ENCODE measurements around the gene WHRN. TPM values are rescaled to one million over a fixed set of nuclear protein-coding genes. Genes with fewer than 3 reads are reported as not detected.

WHRN gene
- total RNA-seq, 2 experiments from 2014 or later, result 19.9 to 20.5 TPM

GRCh38 chr9:114389612-114390368 is 115.5 kb downstream of the WHRN start:
- DNase-seq (peak in 2 of 14 experiments; percentile 30 to 48), ATAC-seq (ENCODE audit: poor library complexity) (no peak)
- H3K27me3 ChIP-seq (ENCODE audit: control insufficient read depth in 1 of 2, insufficient read depth in 2 of 2, low read length in 2 of 2), result no peaks in the 10 kb centered on the region
- ChIA-PET CTCF (interaction anchor here (1.0 to 2.1 kb wide), 2 partner anchors 16 to 17 kb away, joined by 3 to 8 read pairs; no protein-coding TSS in a partner anchor), POLR2A (interaction anchor here (1.1 to 10.0 kb wide), 6 partner anchors 5 to 203 kb away, joined by 3 to 477 read pairs (median 11); no protein-coding TSS in a partner anchor)
- intact Hi-C loops (cut with DNase I, micrococcal nuclease), result loop anchor here (5.0 to 10.0 kb wide), 6 partner anchors 37 to 1115 kb away; partner anchors contain the start of genes ATP6V1G1 (in 1 of the 2), CDC26 (in 1 of the 2) and PRPF4 (in 1 of the 2)
- H3K9me3 ChIP-seq (ENCODE audit: control insufficient read depth in 1 of 2, insufficient read depth in 1 of 2, low read length in 2 of 2), result no peaks in the 10 kb centered on the region
- H3K4me1 ChIP-seq (ENCODE audit: insufficient read depth, low read length), result peaks cover 85% of the 10 kb centered on the region
- peaks cover 58% of the 10 kb centered on the region for H3K36me3 Mint-ChIP-seq (ENCODE audit: low read depth)
- H3K4me3 Mint-ChIP-seq, result peak overlapping the region; percentile 95
- H3K9me3 Mint-ChIP-seq, result no peaks in the 10 kb centered on the region
- peak overlapping the region; percentile 71 to 97 for H3K27ac ChIP-seq (ENCODE audit: low read depth in 1 of 2, low read length in 2 of 2)
- H3K4me1 Mint-ChIP-seq (ENCODE audit: low read depth), result peaks cover 83% of the 10 kb centered on the region
- H3K27me3 Mint-ChIP-seq, result no peaks in the 10 kb centered on the region
- peak overlapping the region; percentile 98 for H3K27ac Mint-ChIP-seq
- H3K4me3 ChIP-seq (ENCODE audit: low read length), result peak overlapping the region; percentile 99
- H3K36me3 ChIP-seq (ENCODE audit: insufficient read depth, low read length), result peaks cover 16% of the 10 kb centered on the region
- no peak for TF ChIP-seq CTCF (IDR thresholded peaks at IDR 0.05)

- DNase-seq (no peak), ATAC-seq (ENCODE audit: poor library complexity) (no peak)
- peaks cover 83% of the 10 kb centered on the region for H3K4me1 Mint-ChIP-seq (ENCODE audit: low read depth)
- peak overlapping the region; percentile 95 for H3K4me3 Mint-ChIP-seq
- H3K36me3 ChIP-seq (ENCODE audit: insufficient read depth, low read length), result peaks cover 12% of the 10 kb centered on the region
- H3K4me3 ChIP-seq (ENCODE audit: low read length), result peak overlapping the region; percentile 99
- peak overlapping the region; percentile 98 for H3K27ac Mint-ChIP-seq
- H3K27me3 ChIP-seq (ENCODE audit: control insufficient read depth in 1 of 2, insufficient read depth in 2 of 2, low read length in 2 of 2), result no peaks in the 10 kb centered on the region
- H3K27ac ChIP-seq (ENCODE audit: low read depth in 1 of 2, low read length in 2 of 2), result peak overlapping the region; percentile 71 to 97
- peaks cover 85% of the 10 kb centered on the region for H3K4me1 ChIP-seq (ENCODE audit: insufficient read depth, low read length)
- no peak for TF ChIP-seq CTCF (IDR thresholded peaks at IDR 0.05)
- H3K36me3 Mint-ChIP-seq (ENCODE audit: low read depth), result peaks cover 62% of the 10 kb centered on the region
- H3K9me3 Mint-ChIP-seq, result no peaks in the 10 kb centered on the region
- intact Hi-C loops (cut with DNase I, micrococcal nuclease), result loop anchor here (1.0 to 10.0 kb wide), 6 partner anchors 8 to 536 kb away; partner anchors contain the start of gene ATP6V1G1 (in 1 of the 2)
- POLR2A ChIA-PET, result interaction anchor here (0.8 to 10.0 kb wide), 9 partner anchors 6 to 540 kb away, joined by 3 to 477 read pairs (median 9); partner anchors contain the start of gene ATP6V1G1
- no peaks in the 10 kb centered on the region for H3K27me3 Mint-ChIP-seq
- H3K9me3 ChIP-seq (ENCODE audit: control insufficient read depth in 1 of 2, insufficient read depth in 1 of 2, low read length in 2 of 2), result no peaks in the 10 kb centered on the region
- CTCF ChIA-PET, result interaction anchor here (1.1 to 6.7 kb wide), 5 partner anchors 6 to 264 kb away, joined by 3 to 56 read pairs (median 7); no protein-coding TSS in a partner anchor
Measured at GRCh38 chr9:114388764-114389375, 116.4 kb downstream of the WHRN start.

GRCh38 chr9:114388357-114388682 is 117.0 kb downstream of the WHRN start:
- TF ChIP-seq CTCF (IDR thresholded peaks at IDR 0.05), result no peak
- ChIA-PET CTCF (interaction anchor here (1.0 to 6.7 kb wide), 5 partner anchors 7 to 265 kb away, joined by 3 to 56 read pairs (median 6); no protein-coding TSS in a partner anchor), POLR2A (interaction anchor here (0.8 to 10.0 kb wide), 19 partner anchors 7 to 541 kb away, joined by 3 to 477 read pairs (median 8); partner anchors contain the start of genes ATP6V1G1, TMEM268 and WHRN)
- Mint-ChIP-seq H3K36me3 (ENCODE audit: low read depth) (peaks cover 66% of the 10 kb centered on the region), H3K27me3 (no peaks in the 10 kb centered on the region), H3K4me3 (peak overlapping the region; percentile 95), H3K4me1 (ENCODE audit: low read depth) (peaks cover 83% of the 10 kb centered on the region), H3K27ac (peak overlapping the region; percentile 98), H3K9me3 (no peaks in the 10 kb centered on the region)
- Histone ChIP-seq H3K9me3 (ENCODE audit: control insufficient read depth in 1 of 2, insufficient read depth in 1 of 2, low read length in 2 of 2) (no peaks in the 10 kb centered on the region), H3K4me1 (ENCODE audit: insufficient read depth, low read length) (peaks cover 85% of the 10 kb centered on the region), H3K4me3 (ENCODE audit: low read length) (peak overlapping the region; percentile 99), H3K27ac (ENCODE audit: low read depth in 1 of 2, low read length in 2 of 2) (peak overlapping the region; percentile 71 to 97), H3K27me3 (ENCODE audit: control insufficient read depth in 1 of 2, insufficient read depth in 2 of 2, low read length in 2 of 2) (no peaks in the 10 kb centered on the region), H3K36me3 (ENCODE audit: insufficient read depth, low read length) (peaks cover 18% of the 10 kb centered on the region)
- intact Hi-C loops (cut with DNase I, micrococcal nuclease), result loop anchor here (1.0 to 10.0 kb wide), 6 partner anchors 9 to 536 kb away; partner anchors contain the start of gene ATP6V1G1 (in 1 of the 2)
- ATAC-seq (ENCODE audit: poor library complexity) (no peak), DNase-seq (no peak)
